Thymus (tissue), 11 donors: Measurements from ENCODE around the gene RPLP2. TPM values are rescaled to one million over a fixed set of nuclear protein-coding genes. Genes with fewer than 3 reads are reported as not detected.

Experiments used
- DNase-seq, 9 donors: peaks; one replicate each; pipeline ENCODE4 v3.0.0-alpha.2; 2013; ENCODE audit warnings: low spot score in 9 of 9, low read depth in 6 of 9, missing footprints in 1 of 9
- H3K27ac ChIP-seq, 2 donors: one replicate each; pipeline ENCODE4 v1.5.1; 2013; ENCODE audit warnings: control low read depth in 1 of 2, low read depth in 1 of 2, low read length in 1 of 2, mild to moderate bottlenecking in 1 of 2, moderate library complexity in 1 of 2
- H3K27me3 ChIP-seq, 2 donors: one replicate each; pipeline ENCODE4 v1.5.1; 2013; ENCODE audit warnings: low read length in 1 of 2; ENCODE audit not compliant: control insufficient read depth in 2 of 2, insufficient read depth in 1 of 2
- H3K36me3 ChIP-seq, 2 donors: one replicate each; pipeline ENCODE4 v1.5.1; 2013; ENCODE audit warnings: low read length in 1 of 2, mild to moderate bottlenecking in 1 of 2, moderate library complexity in 1 of 2; ENCODE audit not compliant: control insufficient read depth in 2 of 2, insufficient read depth in 2 of 2
- H3K4me1 ChIP-seq, 2 donors: one replicate each; pipeline ENCODE4 v1.5.1; 2013; ENCODE audit warnings: low read length in 2 of 2; ENCODE audit not compliant: control insufficient read depth in 2 of 2, insufficient read depth in 2 of 2
- H3K4me3 ChIP-seq, 2 donors: one replicate each; pipeline ENCODE4 v1.5.1; 2013; ENCODE audit warnings: low read length in 2 of 2, control low read depth in 1 of 2, mild to moderate bottlenecking in 1 of 2
- H3K9me3 ChIP-seq, 2 donors: one replicate each; pipeline ENCODE4 v1.5.1; 2013; ENCODE audit warnings: low read length in 1 of 2, mild to moderate bottlenecking in 1 of 2; ENCODE audit not compliant: control insufficient read depth in 2 of 2, insufficient read depth in 1 of 2
- WGBS: extraction: QIAGEN DNeasy Blood & Tissue Kit; methylation state at CpG from one replicate; pipeline ENCODE4 v1.1.7; 2013; 5-methylcytosine and 5-hydroxymethylcytosine counted together
- polyA plus RNA-seq: library from polyadenylated mRNA; stranded (reverse); fragments of 200-250 nt; gene quantifications from one replicate; pipeline ENCODE4 v1.2.3, GENCODE V29; 2013
- total RNA-seq: library from RNA; stranded (reverse); fragments of 120-200 nt; gene quantifications from one replicate; pipeline ENCODE4 v1.2.4, GENCODE V29; 2013
- donor health status: healthy.

RPLP2 gene
- total and polyA plus RNA-seq, 2 donors = 1,873 to 2,667 TPM

DNA sequence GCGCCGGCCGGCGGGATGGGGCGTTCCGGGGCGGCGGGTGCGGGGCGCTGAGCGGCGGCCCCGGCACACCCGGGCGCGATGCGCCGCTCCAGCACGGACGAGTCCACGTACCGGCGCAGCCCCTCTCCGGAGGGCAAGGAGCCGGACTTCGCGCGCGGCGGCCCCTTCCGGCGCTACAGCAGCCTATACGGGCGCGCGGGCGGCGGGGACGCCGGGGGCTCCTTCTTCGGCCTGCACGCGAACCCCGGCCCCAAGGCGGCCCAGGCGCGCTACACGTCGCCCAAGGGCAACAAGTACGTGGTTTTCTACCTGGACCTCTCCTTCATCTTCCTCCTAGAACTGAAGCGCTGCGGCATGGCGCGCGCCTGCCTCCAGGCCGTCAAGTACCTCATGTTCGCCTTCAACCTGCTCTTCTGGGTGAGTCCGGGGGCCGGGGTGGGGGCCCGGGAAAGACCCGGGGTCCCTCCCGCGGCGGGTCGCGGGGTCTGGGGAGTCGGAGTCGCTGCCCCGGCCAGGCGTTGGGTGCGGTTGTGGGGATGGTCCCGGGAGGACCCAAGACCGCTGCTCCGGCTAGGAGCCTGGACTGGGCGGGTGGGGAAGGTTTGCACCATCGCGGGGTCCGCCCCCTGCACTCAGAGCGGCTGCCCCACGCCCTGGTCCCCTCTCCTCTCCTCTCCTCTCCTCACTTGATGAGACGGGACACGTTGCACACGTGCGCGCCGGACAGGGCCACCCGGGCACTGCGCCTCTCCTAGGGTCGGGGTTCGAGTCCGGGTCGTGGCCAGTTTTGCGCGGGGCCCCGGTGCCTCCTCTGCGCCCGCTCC lies 40.4 kb downstream of the RPLP2 start:
- 42% methylated on average over 97 of the region's 97 CpGs for WGBS
- Histone ChIP-seq H3K4me3 (peak overlapping the region in 1 of 2 donors; percentile 59), H3K27me3 (peaks cover 9 to 56% of the 10 kb centered on the region in 2 donors), H3K4me1 (peaks cover 14 to 25% of the 10 kb centered on the region in 2 donors), H3K36me3 (no peaks in the 10 kb centered on the region), H3K9me3 (no peaks in the 10 kb centered on the region), H3K27ac (no peak overlapping the region)
- no peak for DNase-seq

- WGBS = 93% methylated on average over 28 of the region's 28 CpGs
- Histone ChIP-seq H3K27me3 (peaks cover 9 to 47% of the 10 kb centered on the region in 2 donors), H3K4me3 (no peak overlapping the region), H3K9me3 (no peaks in the 10 kb centered on the region), H3K36me3 (no peaks in the 10 kb centered on the region), H3K27ac (no peak overlapping the region), H3K4me1 (peaks cover 14 to 16% of the 10 kb centered on the region in 2 donors)
- DNase-seq = no peak
Observed at GRCh38 chr11:850775-851763, 41.3 kb downstream of the RPLP2 start.

GRCh38 chr11:852762-853161 lies 43.0 kb downstream of the RPLP2 start:
- no peak for DNase-seq
- H3K36me3 ChIP-seq = no peaks in the 10 kb centered on the region
- H3K4me3 ChIP-seq = no peak overlapping the region
- WGBS = 95% methylated on average over 15 of the region's 15 CpGs
- no peak overlapping the region for H3K27ac ChIP-seq
- H3K27me3 ChIP-seq = peaks cover 9 to 35% of the 10 kb centered on the region in 2 donors
- H3K4me1 ChIP-seq = peaks cover 14 to 15% of the 10 kb centered on the region in 2 donors
- no peaks in the 10 kb centered on the region for H3K9me3 ChIP-seq

DNA sequence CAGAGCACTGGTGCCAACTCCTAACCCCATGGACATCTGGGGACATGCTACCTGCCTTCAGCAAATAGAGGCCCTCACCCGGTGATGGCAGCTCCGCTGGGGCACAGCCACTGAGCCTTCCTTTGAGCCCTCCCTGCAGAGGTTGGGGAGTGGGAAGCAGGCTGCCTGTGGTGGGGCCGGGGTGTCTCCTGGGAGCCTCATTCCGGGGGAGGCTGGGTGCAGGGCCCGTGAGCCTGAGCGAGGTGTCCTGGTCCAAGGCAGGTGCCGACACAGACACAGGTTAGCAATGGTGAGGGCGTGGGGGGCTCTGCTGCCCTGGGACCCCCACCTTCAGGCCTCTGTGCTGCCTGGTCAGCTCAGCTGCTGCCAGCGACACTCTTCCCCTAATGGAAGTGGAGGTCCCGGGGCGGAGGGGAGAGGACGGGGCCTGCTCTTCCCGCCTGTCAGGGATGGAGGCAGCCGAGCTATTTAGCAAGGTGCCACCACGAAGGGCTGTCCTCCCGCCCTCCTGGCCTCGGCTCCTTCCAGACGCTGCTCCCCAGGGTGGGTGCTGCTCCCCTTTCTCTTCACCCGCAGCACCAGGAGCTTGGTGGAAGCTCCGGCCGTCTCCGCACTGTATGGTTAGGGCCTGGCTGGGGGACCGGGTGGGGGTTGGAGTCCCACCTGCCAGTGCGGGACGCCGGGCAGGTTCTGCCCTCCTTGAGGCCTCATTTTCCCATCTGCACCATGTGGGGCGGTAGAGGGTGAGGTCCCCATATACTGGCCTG lies 44.1 kb downstream of the RPLP2 start:
- H3K4me3 ChIP-seq = no peak overlapping the region
- no peaks in the 10 kb centered on the region for H3K9me3 ChIP-seq
- H3K36me3 ChIP-seq = no peaks in the 10 kb centered on the region
- WGBS = 97% methylated on average over 27 of the region's 27 CpGs
- no peak for DNase-seq
- H3K27me3 ChIP-seq = peaks cover 9 to 24% of the 10 kb centered on the region in 2 donors
- peaks cover 5 to 6% of the 10 kb centered on the region in 2 donors for H3K4me1 ChIP-seq
- H3K27ac ChIP-seq = no peak overlapping the region

- 95% methylated on average over 20 of the region's 20 CpGs for WGBS
- Histone ChIP-seq H3K27me3 (peaks cover 8 to 19% of the 10 kb centered on the region in 2 donors), H3K9me3 (no peaks in the 10 kb centered on the region), H3K4me1 (peaks cover 0 to 2% of the 10 kb centered on the region in 2 donors), H3K36me3 (no peaks in the 10 kb centered on the region), H3K27ac (no peak overlapping the region), H3K4me3 (no peak overlapping the region)
- no peak for DNase-seq
Observed at GRCh38 chr11:854601-855329, 45.0 kb downstream of the RPLP2 start.

GRCh38 chr11:855330-855674 lies 45.5 kb downstream of the RPLP2 start:
- WGBS = 96% methylated on average over 7 of the region's 7 CpGs
- H3K4me1 ChIP-seq = no peaks in the 10 kb centered on the region
- no peak for DNase-seq
- H3K9me3 ChIP-seq = no peaks in the 10 kb centered on the region
- peaks cover 2 to 15% of the 10 kb centered on the region in 2 donors for H3K27me3 ChIP-seq
- H3K27ac ChIP-seq = no peak overlapping the region
- H3K36me3 ChIP-seq = no peaks in the 10 kb centered on the region
- no peak overlapping the region for H3K4me3 ChIP-seq

DNA sequence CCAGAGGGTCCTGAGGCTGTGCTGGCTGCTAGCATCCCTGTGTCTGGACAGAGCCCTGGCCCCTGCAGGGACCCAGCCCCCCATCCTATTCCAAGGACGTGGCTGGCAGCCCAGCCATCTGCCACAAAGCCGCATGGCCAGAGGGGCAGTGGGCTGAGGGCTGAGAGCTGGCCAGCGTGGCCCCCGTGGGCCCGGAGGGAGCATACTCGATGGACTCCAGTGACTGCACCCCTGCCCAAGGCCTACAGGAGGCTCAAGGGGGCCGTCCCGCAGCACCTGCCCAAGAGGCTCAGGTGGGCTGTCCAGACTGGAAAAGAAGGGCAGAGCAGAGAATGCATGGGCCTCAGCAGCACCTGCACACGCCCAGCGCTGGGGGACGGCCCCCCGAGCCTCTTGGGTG lies 46.0 kb downstream of the RPLP2 start:
- H3K9me3 ChIP-seq = no peaks in the 10 kb centered on the region
- no peak overlapping the region for H3K4me3 ChIP-seq
- H3K36me3 ChIP-seq = no peaks in the 10 kb centered on the region
- no peaks in the 10 kb centered on the region for H3K4me1 ChIP-seq
- DNase-seq = no peak
- peaks cover 0 to 10% of the 10 kb centered on the region in 2 donors for H3K27me3 ChIP-seq
- no peak overlapping the region for H3K27ac ChIP-seq
- WGBS = 95% methylated on average over 12 of the region's 12 CpGs

DNA sequence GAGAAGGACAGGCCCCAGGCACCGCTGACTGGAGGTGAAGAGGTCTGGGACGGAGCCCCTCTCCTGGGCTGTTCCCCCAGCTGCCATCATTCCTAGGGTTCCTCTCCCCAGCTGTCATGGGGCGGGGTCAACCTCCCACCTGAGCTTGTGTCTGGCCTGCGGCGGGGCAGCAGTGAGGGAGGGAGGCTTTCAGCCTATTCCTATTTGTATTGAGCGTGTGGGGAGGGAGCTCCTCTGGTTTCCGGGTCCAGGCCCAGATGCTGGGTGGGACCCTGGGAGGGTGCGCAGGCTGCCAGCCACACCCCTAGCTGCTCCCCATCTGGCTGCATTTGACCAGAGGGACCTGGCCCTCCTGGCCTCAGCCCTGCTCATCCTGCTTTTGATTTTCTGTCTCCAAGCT lies 46.6 kb downstream of the RPLP2 start:
- WGBS = 84% methylated on average over 8 of the region's 8 CpGs
- no peak for DNase-seq
- H3K27ac ChIP-seq = no peak overlapping the region
- H3K9me3 ChIP-seq = no peaks in the 10 kb centered on the region
- H3K27me3 ChIP-seq = peaks cover 0 to 4% of the 10 kb centered on the region in 2 donors
- no peaks in the 10 kb centered on the region for H3K36me3 ChIP-seq
- H3K4me1 ChIP-seq = no peaks in the 10 kb centered on the region
- H3K4me3 ChIP-seq = no peak overlapping the region
